Nephron (organoid): ENCODE measurements around the gene FNIP2.
"Not testable (repeated sequence)": the region's sequence is repeated elsewhere in the genome, so short reads cannot be mapped to it uniquely, and the experiment has no call there.

Experiments used
- H3K27ac Mint-ChIP-seq, 3 experiments: 2 replicates each; pipeline ENCODE4 v1.8.0; 2020; ENCODE audit warnings: mixed read lengths in 3 of 3, mild to moderate bottlenecking in 2 of 3, moderate library complexity in 1 of 3
- H3K27me3 Mint-ChIP-seq: 2 replicates; pipeline ENCODE4 v1.8.0; 2021; ENCODE audit warnings: low read depth, mild to moderate bottlenecking, moderate library complexity, mixed read lengths
- H3K36me3 Mint-ChIP-seq: 2 replicates; pipeline ENCODE4 v1.8.0; 2020; ENCODE audit warnings: low read depth, mixed read lengths
- H3K4me1 Mint-ChIP-seq: 2 replicates; pipeline ENCODE4 v1.8.0; 2020; ENCODE audit warnings: mixed read lengths
- H3K4me3 Mint-ChIP-seq, 3 experiments: 2 replicates each; pipeline ENCODE4 v1.8.0; 2020; ENCODE audit warnings: mild to moderate bottlenecking in 3 of 3, mixed read lengths in 3 of 3, moderate library complexity in 2 of 3
- H3K9me3 Mint-ChIP-seq: 2 replicates; pipeline ENCODE4 v1.8.0; 2020; ENCODE audit warnings: mixed read lengths
- TF ChIP-seq, protein P1 (sequence below), 3 experiments: fragments of 200-600 bp; sonication (generic); IDR thresholded peaks; one replicate each; pipeline ENCODE4 v1.5.0; 2021; ENCODE audit warnings: antibody characterized with exemption in 3 of 3; ENCODE audit not compliant: unreplicated experiment in 3 of 3

The FNIP2 gene

DNA sequence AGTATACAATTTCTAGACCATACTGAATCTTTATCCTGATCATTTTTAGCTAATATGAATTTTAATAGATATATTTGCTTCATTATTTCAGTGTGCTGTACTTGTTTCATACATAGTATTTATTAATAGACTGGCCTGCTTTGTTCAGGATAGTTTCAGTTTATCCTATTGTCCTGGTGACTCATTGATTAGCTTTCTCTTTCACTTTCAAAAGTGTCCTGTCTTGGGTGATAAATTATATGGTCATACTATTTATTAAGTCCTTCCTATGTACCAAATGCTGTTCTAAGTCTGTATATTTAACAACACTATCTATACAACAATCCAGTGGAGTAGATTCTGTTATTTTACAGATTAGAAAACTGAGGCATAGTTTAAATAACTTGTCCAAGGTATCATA lies 180.3 kb downstream of the FNIP2 start:
- H3K27ac Mint-ChIP-seq = no peak overlapping the region
- no peaks in the 10 kb centered on the region for H3K4me1 Mint-ChIP-seq
- H3K9me3 Mint-ChIP-seq = peaks cover 20% of the 10 kb centered on the region

DNA sequence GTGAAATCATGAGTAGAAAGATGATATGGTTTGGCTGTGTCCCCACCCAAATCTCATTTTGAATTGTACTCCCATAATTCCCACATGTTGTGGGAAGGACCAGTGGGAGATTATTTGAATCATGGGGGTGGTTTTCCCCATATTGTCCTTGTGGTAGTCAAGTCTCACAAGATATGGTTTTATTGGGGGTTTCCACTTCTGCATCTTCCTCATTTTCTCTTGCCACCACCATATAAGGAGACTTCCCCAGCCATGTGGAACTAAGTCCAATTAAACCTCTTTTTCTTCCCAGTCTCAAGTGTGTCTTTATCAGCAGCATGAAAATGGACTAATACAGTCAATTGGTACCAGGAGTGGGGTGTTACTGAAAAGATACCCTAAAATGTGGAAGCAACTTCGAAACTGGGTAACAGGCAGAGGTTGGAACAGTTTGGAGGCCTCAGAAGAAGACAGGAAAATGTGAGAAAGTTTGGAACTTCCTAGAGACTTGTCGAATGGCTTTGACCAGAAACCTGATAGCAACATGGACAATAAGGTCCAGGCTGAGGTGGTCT lies 183.5 kb downstream of the FNIP2 start:
- not testable (repeated sequence) for H3K4me3 Mint-ChIP-seq

More for the DNA sequence above, 180.3 kb downstream of the FNIP2 start:
- H3K36me3 Mint-ChIP-seq = peaks cover 6% of the 10 kb centered on the region
- no peak overlapping the region for H3K4me3 Mint-ChIP-seq
- H3K27me3 Mint-ChIP-seq = no peaks in the 10 kb centered on the region
- TF ChIP-seq, protein P1, sequence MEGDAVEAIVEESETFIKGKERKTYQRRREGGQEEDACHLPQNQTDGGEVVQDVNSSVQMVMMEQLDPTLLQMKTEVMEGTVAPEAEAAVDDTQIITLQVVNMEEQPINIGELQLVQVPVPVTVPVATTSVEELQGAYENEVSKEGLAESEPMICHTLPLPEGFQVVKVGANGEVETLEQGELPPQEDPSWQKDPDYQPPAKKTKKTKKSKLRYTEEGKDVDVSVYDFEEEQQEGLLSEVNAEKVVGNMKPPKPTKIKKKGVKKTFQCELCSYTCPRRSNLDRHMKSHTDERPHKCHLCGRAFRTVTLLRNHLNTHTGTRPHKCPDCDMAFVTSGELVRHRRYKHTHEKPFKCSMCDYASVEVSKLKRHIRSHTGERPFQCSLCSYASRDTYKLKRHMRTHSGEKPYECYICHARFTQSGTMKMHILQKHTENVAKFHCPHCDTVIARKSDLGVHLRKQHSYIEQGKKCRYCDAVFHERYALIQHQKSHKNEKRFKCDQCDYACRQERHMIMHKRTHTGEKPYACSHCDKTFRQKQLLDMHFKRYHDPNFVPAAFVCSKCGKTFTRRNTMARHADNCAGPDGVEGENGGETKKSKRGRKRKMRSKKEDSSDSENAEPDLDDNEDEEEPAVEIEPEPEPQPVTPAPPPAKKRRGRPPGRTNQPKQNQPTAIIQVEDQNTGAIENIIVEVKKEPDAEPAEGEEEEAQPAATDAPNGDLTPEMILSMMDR (IDR thresholded peaks at IDR 0.05; ENCODE audit: unreplicated experiment in 3 of 3) = no peak

DNA sequence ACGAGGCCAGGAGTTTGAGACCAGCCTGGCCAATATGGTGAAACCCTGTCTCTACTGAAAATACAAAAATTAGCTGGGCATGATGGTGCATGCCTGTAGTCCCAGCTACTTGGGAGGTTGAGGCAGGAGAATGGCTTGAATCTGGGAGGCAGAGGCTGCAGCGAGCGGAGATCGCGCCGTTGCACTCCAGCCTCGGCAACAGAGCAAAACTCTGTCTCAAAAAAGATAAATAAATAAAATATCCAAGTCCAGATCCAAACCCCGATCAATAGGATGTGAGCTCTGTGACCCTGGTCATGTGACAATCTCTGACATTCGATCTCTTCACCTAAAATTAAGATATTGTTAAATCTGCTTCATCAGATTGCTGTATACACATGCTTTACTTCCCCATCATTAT lies 187.5 kb downstream of the FNIP2 start:
- H3K4me1 Mint-ChIP-seq, H3K27ac Mint-ChIP-seq, H3K36me3 Mint-ChIP-seq, H3K27me3 Mint-ChIP-seq, H3K4me3 Mint-ChIP-seq: not testable (repeated sequence)
- peaks cover 18% of the 10 kb centered on the region for H3K9me3 Mint-ChIP-seq

More for the DNA sequence above, 183.5 kb downstream of the FNIP2 start:
- peaks cover 24% of the 10 kb centered on the region for H3K9me3 Mint-ChIP-seq
- not testable (repeated sequence) for H3K36me3 Mint-ChIP-seq, H3K27ac Mint-ChIP-seq, H3K27me3 Mint-ChIP-seq, H3K4me1 Mint-ChIP-seq

DNA sequence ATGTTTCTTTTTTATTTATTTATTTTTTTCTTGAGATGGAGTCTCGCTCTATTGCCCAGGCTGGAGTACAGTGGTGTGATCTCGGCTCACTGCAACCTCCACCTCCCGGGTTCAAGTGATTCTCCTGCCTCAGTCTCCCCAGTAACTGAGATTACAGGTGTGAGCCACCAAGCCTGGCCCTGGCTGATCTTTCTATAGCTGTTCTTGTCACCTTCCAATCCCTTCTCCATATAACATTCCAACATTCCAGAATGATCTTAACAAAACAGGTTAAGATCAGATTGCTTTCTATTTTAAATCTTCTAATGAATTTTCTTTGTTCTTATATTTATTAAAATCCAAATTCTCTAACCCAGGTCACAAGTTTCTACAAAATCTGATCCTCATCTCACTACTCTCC lies 188.1 kb downstream of the FNIP2 start:
- not testable (repeated sequence) for H3K4me1 Mint-ChIP-seq, H3K27ac Mint-ChIP-seq, H3K36me3 Mint-ChIP-seq, H3K4me3 Mint-ChIP-seq, H3K27me3 Mint-ChIP-seq
- peaks cover 12% of the 10 kb centered on the region for H3K9me3 Mint-ChIP-seq
